Measurements from ENCODE around the gene P3H3.

P3H3 gene

GRCh38 chr12:6833189-6833890 lies 5.1 kb downstream of the P3H3 start:
- H3K4me1 ChIP-seq (ENCODE audit: control insufficient read depth in 1 of 2, insufficient read depth in 2 of 2, low read length in 2 of 2) = peaks cover 5 to 17% of the 10 kb centered on the region in 2 donors
- H3K9ac ChIP-seq (ENCODE audit: low read depth in 1 of 2, low read length in 2 of 2) = no peak overlapping the region
- H3K4me3 ChIP-seq (ENCODE audit: low read depth in 1 of 2, low read length in 2 of 2) = no peak overlapping the region
- no peaks in the 10 kb centered on the region for H3K9me3 ChIP-seq (ENCODE audit: control insufficient read depth in 1 of 2, low read length in 2 of 2)
- peaks cover 0 to 18% of the 10 kb centered on the region in 2 donors for H3K36me3 ChIP-seq (ENCODE audit: control insufficient read depth in 1 of 2, insufficient read depth in 2 of 2, low read length in 2 of 2)
- no peak overlapping the region for H3K27ac ChIP-seq (ENCODE audit: low read depth, low read length)
- H3K27me3 ChIP-seq (ENCODE audit: control insufficient read depth in 1 of 2, insufficient read depth in 2 of 2, low read length in 2 of 2) = peaks cover 0 to 3% of the 10 kb centered on the region in 2 donors

GRCh38 chr12:6834254-6834653 lies 6.0 kb downstream of the P3H3 start:
- peaks cover 0 to 20% of the 10 kb centered on the region in 2 donors for H3K36me3 ChIP-seq (ENCODE audit: control insufficient read depth in 1 of 2, insufficient read depth in 2 of 2, low read length in 2 of 2)

GRCh38 chr12:6834873-6835272 lies 6.7 kb downstream of the P3H3 start:
- Histone ChIP-seq H3K27ac (ENCODE audit: low read depth, low read length) (no peak overlapping the region), H3K9ac (ENCODE audit: low read depth in 1 of 2, low read length in 2 of 2) (no peak overlapping the region), H3K27me3 (ENCODE audit: control insufficient read depth in 1 of 2, insufficient read depth in 2 of 2, low read length in 2 of 2) (no peaks in the 10 kb centered on the region), H3K36me3 (ENCODE audit: control insufficient read depth in 1 of 2, insufficient read depth in 2 of 2, low read length in 2 of 2) (peaks cover 0 to 22% of the 10 kb centered on the region in 2 donors), H3K4me3 (ENCODE audit: low read depth in 1 of 2, low read length in 2 of 2) (no peak overlapping the region), H3K9me3 (ENCODE audit: control insufficient read depth in 1 of 2, low read length in 2 of 2) (no peaks in the 10 kb centered on the region), H3K4me1 (ENCODE audit: control insufficient read depth in 1 of 2, insufficient read depth in 2 of 2, low read length in 2 of 2) (peaks cover 0 to 5% of the 10 kb centered on the region in 2 donors)

More at GRCh38 chr12:6834254-6834653, 6.0 kb downstream of the P3H3 start:
- Histone ChIP-seq H3K9ac (ENCODE audit: low read depth in 1 of 2, low read length in 2 of 2) (no peak overlapping the region), H3K27ac (ENCODE audit: low read depth, low read length) (no peak overlapping the region), H3K4me1 (ENCODE audit: control insufficient read depth in 1 of 2, insufficient read depth in 2 of 2, low read length in 2 of 2) (peaks cover 5 to 11% of the 10 kb centered on the region in 2 donors), H3K9me3 (ENCODE audit: control insufficient read depth in 1 of 2, low read length in 2 of 2) (no peaks in the 10 kb centered on the region), H3K4me3 (ENCODE audit: low read depth in 1 of 2, low read length in 2 of 2) (no peak overlapping the region), H3K27me3 (ENCODE audit: control insufficient read depth in 1 of 2, insufficient read depth in 2 of 2, low read length in 2 of 2) (peaks cover 0 to 2% of the 10 kb centered on the region in 2 donors)

GRCh38 chr12:6836851-6837250 lies 8.6 kb downstream of the P3H3 start:
- Histone ChIP-seq H3K4me1 (ENCODE audit: control insufficient read depth in 1 of 2, insufficient read depth in 2 of 2, low read length in 2 of 2) (peaks cover 0 to 4% of the 10 kb centered on the region in 2 donors), H3K36me3 (ENCODE audit: control insufficient read depth in 1 of 2, insufficient read depth in 2 of 2, low read length in 2 of 2) (peaks cover 0 to 19% of the 10 kb centered on the region in 2 donors), H3K4me3 (ENCODE audit: low read depth in 1 of 2, low read length in 2 of 2) (no peak overlapping the region), H3K27me3 (ENCODE audit: control insufficient read depth in 1 of 2, insufficient read depth in 2 of 2, low read length in 2 of 2) (no peaks in the 10 kb centered on the region), H3K9ac (ENCODE audit: low read depth in 1 of 2, low read length in 2 of 2) (no peak overlapping the region), H3K9me3 (ENCODE audit: control insufficient read depth in 1 of 2, low read length in 2 of 2) (no peaks in the 10 kb centered on the region), H3K27ac (ENCODE audit: low read depth, low read length) (no peak overlapping the region)

GRCh38 chr12:6837370-6838060 lies 9.3 kb downstream of the P3H3 start:
- no peaks in the 10 kb centered on the region for H3K27me3 ChIP-seq (ENCODE audit: control insufficient read depth in 1 of 2, insufficient read depth in 2 of 2, low read length in 2 of 2)
- H3K36me3 ChIP-seq (ENCODE audit: control insufficient read depth in 1 of 2, insufficient read depth in 2 of 2, low read length in 2 of 2) = peaks cover 0 to 19% of the 10 kb centered on the region in 2 donors
- H3K4me1 ChIP-seq (ENCODE audit: control insufficient read depth in 1 of 2, insufficient read depth in 2 of 2, low read length in 2 of 2) = peaks cover 0 to 7% of the 10 kb centered on the region in 2 donors
- no peak overlapping the region for H3K9ac ChIP-seq (ENCODE audit: low read depth in 1 of 2, low read length in 2 of 2)
- no peak overlapping the region for H3K27ac ChIP-seq (ENCODE audit: low read depth, low read length)
- no peaks in the 10 kb centered on the region for H3K9me3 ChIP-seq (ENCODE audit: control insufficient read depth in 1 of 2, low read length in 2 of 2)
- H3K4me3 ChIP-seq (ENCODE audit: low read depth in 1 of 2, low read length in 2 of 2) = no peak overlapping the region

- H3K27me3 ChIP-seq (ENCODE audit: control insufficient read depth in 1 of 2, insufficient read depth in 2 of 2, low read length in 2 of 2) = no peaks in the 10 kb centered on the region
- no peak overlapping the region for H3K9ac ChIP-seq (ENCODE audit: low read depth in 1 of 2, low read length in 2 of 2)
- H3K9me3 ChIP-seq (ENCODE audit: control insufficient read depth in 1 of 2, low read length in 2 of 2) = no peaks in the 10 kb centered on the region
- H3K36me3 ChIP-seq (ENCODE audit: control insufficient read depth in 1 of 2, insufficient read depth in 2 of 2, low read length in 2 of 2) = peaks cover 0 to 16% of the 10 kb centered on the region in 2 donors
- peaks cover 0 to 15% of the 10 kb centered on the region in 2 donors for H3K4me1 ChIP-seq (ENCODE audit: control insufficient read depth in 1 of 2, insufficient read depth in 2 of 2, low read length in 2 of 2)
- no peak overlapping the region for H3K27ac ChIP-seq (ENCODE audit: low read depth, low read length)
- H3K4me3 ChIP-seq (ENCODE audit: low read depth in 1 of 2, low read length in 2 of 2) = no peak overlapping the region
Measured at GRCh38 chr12:6838854-6839253, 10.6 kb downstream of the P3H3 start.

GRCh38 chr12:6839482-6840201 lies 11.4 kb downstream of the P3H3 start:
- Histone ChIP-seq H3K4me3 (ENCODE audit: low read depth in 1 of 2, low read length in 2 of 2) (no peak overlapping the region), H3K27ac (ENCODE audit: low read depth, low read length) (no peak overlapping the region), H3K27me3 (ENCODE audit: control insufficient read depth in 1 of 2, insufficient read depth in 2 of 2, low read length in 2 of 2) (no peaks in the 10 kb centered on the region), H3K36me3 (ENCODE audit: control insufficient read depth in 1 of 2, insufficient read depth in 2 of 2, low read length in 2 of 2) (peaks cover 0 to 12% of the 10 kb centered on the region in 2 donors), H3K9ac (ENCODE audit: low read depth in 1 of 2, low read length in 2 of 2) (no peak overlapping the region), H3K4me1 (ENCODE audit: control insufficient read depth in 1 of 2, insufficient read depth in 2 of 2, low read length in 2 of 2) (peaks cover 0 to 15% of the 10 kb centered on the region in 2 donors), H3K9me3 (ENCODE audit: control insufficient read depth in 1 of 2, low read length in 2 of 2) (no peaks in the 10 kb centered on the region)

GRCh38 chr12:6840330-6840729 lies 12.1 kb downstream of the P3H3 start:
- Histone ChIP-seq H3K27me3 (ENCODE audit: control insufficient read depth in 1 of 2, insufficient read depth in 2 of 2, low read length in 2 of 2) (no peaks in the 10 kb centered on the region), H3K36me3 (ENCODE audit: control insufficient read depth in 1 of 2, insufficient read depth in 2 of 2, low read length in 2 of 2) (peaks cover 0 to 12% of the 10 kb centered on the region in 2 donors), H3K9me3 (ENCODE audit: control insufficient read depth in 1 of 2, low read length in 2 of 2) (no peaks in the 10 kb centered on the region), H3K27ac (ENCODE audit: low read depth, low read length) (no peak overlapping the region), H3K4me3 (ENCODE audit: low read depth in 1 of 2, low read length in 2 of 2) (no peak overlapping the region), H3K9ac (ENCODE audit: low read depth in 1 of 2, low read length in 2 of 2) (no peak overlapping the region), H3K4me1 (ENCODE audit: control insufficient read depth in 1 of 2, insufficient read depth in 2 of 2, low read length in 2 of 2) (peaks cover 0 to 15% of the 10 kb centered on the region in 2 donors)

GRCh38 chr12:6840761-6841515 lies 12.7 kb downstream of the P3H3 start, which contains the start of gene GNB3:
GNB3 (plus strand) TSS chr12:6840925; CDS start chr12:6841288, 363 bp downstream.
- no peaks in the 10 kb centered on the region for H3K27me3 ChIP-seq (ENCODE audit: control insufficient read depth in 1 of 2, insufficient read depth in 2 of 2, low read length in 2 of 2)
- peaks cover 0 to 15% of the 10 kb centered on the region in 2 donors for H3K4me1 ChIP-seq (ENCODE audit: control insufficient read depth in 1 of 2, insufficient read depth in 2 of 2, low read length in 2 of 2)
- no peaks in the 10 kb centered on the region for H3K9me3 ChIP-seq (ENCODE audit: control insufficient read depth in 1 of 2, low read length in 2 of 2)
- no peak within 1 kb of the TSS for H3K9ac ChIP-seq (ENCODE audit: low read depth in 1 of 2, low read length in 2 of 2)
- no peak within 1 kb of the TSS for H3K4me3 ChIP-seq (ENCODE audit: low read depth in 1 of 2, low read length in 2 of 2)
- peak within 1 kb of the TSS; percentile 7 for H3K27ac ChIP-seq (ENCODE audit: low read depth, low read length)
- peaks cover 0 to 12% of the 10 kb centered on the region in 2 donors for H3K36me3 ChIP-seq (ENCODE audit: control insufficient read depth in 1 of 2, insufficient read depth in 2 of 2, low read length in 2 of 2)

All from duodenal mucosa (tissue), 2 donors.